Common myeloid progenitor, CD34-positive (primary cell): ENCODE data around the gene OR5K4.

Experiments used
- CTCF ChIA-PET: fragments of 350-600 bp; sonication (Branson Sonifier 250); formaldehyde crosslinking; loops from one replicate; lab custom pipeline; 2021; ENCODE audit warnings: antibody characterized with exemption; lab: Charles Lee
- POLR2A ChIA-PET: fragments of 350-600 bp; sonication (Branson Sonifier 250); formaldehyde crosslinking; loops from one replicate; lab custom pipeline; 2021; ENCODE audit warnings: antibody characterized with exemption; lab: Charles Lee
- DNase-seq, 3 donors: peaks; one replicate each; pipeline versions ENCODE4 v3.0.0 to v3.0.0-alpha.2; 2013
- H3K27ac ChIP-seq, 2 experiments: 1 replicate in 1 of 2; 2 replicates in 1 of 2; pipeline ENCODE4 v1.7.0; 2013; ENCODE audit warnings: inconsistent platforms in 2 of 2, low read length in 2 of 2, mild to moderate bottlenecking in 2 of 2, low read depth in 1 of 2, moderate library complexity in 1 of 2; ENCODE audit not compliant: severe bottlenecking in 2 of 2, insufficient read depth in 1 of 2, poor library complexity in 1 of 2
- H3K27me3 ChIP-seq, 5 experiments: replicated peaks in 2 of 5; 1 replicate in 3 of 5; 2 replicates in 2 of 5; pipeline versions ENCODE4 v1.6.1 to v1.7.0; 2013; ENCODE audit warnings: low read length in 4 of 5, mild to moderate bottlenecking in 2 of 5, moderate library complexity in 2 of 5, inconsistent platforms in 1 of 5; ENCODE audit not compliant: insufficient read depth in 5 of 5, control insufficient read depth in 4 of 5
- H3K36me3 ChIP-seq, 4 experiments: 1 replicate in 2 of 4; 2 replicates in 2 of 4; pipeline versions ENCODE4 v1.6.1 to v1.7.0; 2013; ENCODE audit warnings: low read length in 3 of 4, control low read depth in 1 of 4, mild to moderate bottlenecking in 1 of 4; ENCODE audit not compliant: control insufficient read depth in 4 of 4, insufficient read depth in 4 of 4
- H3K4me1 ChIP-seq, 4 experiments: 1 replicate in 3 of 4; 2 replicates in 1 of 4; pipeline versions ENCODE4 v1.6.1 to v1.7.1; 2013; ENCODE audit warnings: low read length in 3 of 4, mild to moderate bottlenecking in 3 of 4, control low read depth in 1 of 4, inconsistent platforms in 1 of 4, moderate library complexity in 1 of 4; ENCODE audit not compliant: control insufficient read depth in 4 of 4, insufficient read depth in 4 of 4; ENCODE audit errors: control extremely low read depth in 1 of 4
- H3K4me3 ChIP-seq, 7 experiments: 1 replicate in 4 of 7; 2 replicates in 3 of 7; pipeline versions ENCODE4 v1.5.1 to v1.7.0; 2013; ENCODE audit warnings: mild to moderate bottlenecking in 7 of 7, low read length in 6 of 7, moderate library complexity in 6 of 7, inconsistent platforms in 2 of 7, low read depth in 2 of 7, control low read depth in 1 of 7; ENCODE audit not compliant: insufficient read depth in 4 of 7, control insufficient read depth in 1 of 7; ENCODE audit errors: extremely low read depth in 1 of 7
- H3K9me3 ChIP-seq, 5 experiments: 1 replicate in 4 of 5; 2 replicates in 1 of 5; pipeline versions ENCODE4 v1.6.1 to v1.7.1; 2013; ENCODE audit warnings: low read length in 4 of 5, mild to moderate bottlenecking in 2 of 5, inconsistent platforms in 1 of 5, low read depth in 1 of 5, moderate library complexity in 1 of 5; ENCODE audit not compliant: control insufficient read depth in 4 of 5, insufficient read depth in 2 of 5; ENCODE audit errors: control extremely low read depth in 1 of 5
- WGBS: methylation state at CpG from one replicate; pipeline ENCODE4 v1.1.5; 2013; ENCODE audit not compliant: insufficient coverage; 5-methylcytosine and 5-hydroxymethylcytosine counted together

Gene OR5K4

DNA sequence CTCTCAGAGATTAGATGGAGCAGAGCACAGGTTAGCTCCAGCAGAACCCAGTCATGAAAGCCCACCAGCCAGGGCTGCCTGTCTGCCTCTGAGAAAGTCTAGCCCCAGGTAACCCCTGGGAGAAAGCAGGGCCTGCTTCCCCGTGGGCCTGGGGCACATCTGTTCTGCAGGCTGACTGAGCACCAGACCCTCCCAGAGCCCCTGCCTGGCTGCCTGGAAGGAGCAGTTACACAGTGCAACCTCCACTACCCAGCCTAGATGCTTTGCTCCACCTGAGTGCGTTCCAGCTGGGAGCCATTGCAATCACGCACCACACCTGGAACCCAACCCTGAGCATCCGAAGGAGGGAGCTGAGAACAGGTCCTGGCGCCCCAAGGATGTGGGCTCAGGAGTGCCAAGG, 24.7 kb upstream of the OR5K4 start:
- H3K9me3 ChIP-seq = no peaks in the 10 kb centered on the region
- no peaks in the 10 kb centered on the region for H3K4me1 ChIP-seq
- DNase-seq = no peak
- WGBS = 90% methylated on average over 5 of the region's 5 CpGs
- H3K36me3 ChIP-seq = no peaks in the 10 kb centered on the region
- no peak overlapping the region for H3K4me3 ChIP-seq
- POLR2A ChIA-PET = no interaction called here
- CTCF ChIA-PET = interaction anchor here (0.9 to 3.8 kb wide), 5 partner anchors 15 to 290 kb away, joined by 3 to 41 read pairs (median 4); no protein-coding TSS in a partner anchor
- no peaks in the 10 kb centered on the region for H3K27me3 ChIP-seq
- no peak overlapping the region for H3K27ac ChIP-seq

- CTCF ChIA-PET = interaction anchor here (0.6 to 3.8 kb wide), 10 partner anchors 9 to 290 kb away, joined by 3 to 41 read pairs (median 4); no protein-coding TSS in a partner anchor
- Histone ChIP-seq H3K4me1 (no peaks in the 10 kb centered on the region), H3K27ac (no peak overlapping the region), H3K27me3 (no peaks in the 10 kb centered on the region), H3K36me3 (no peaks in the 10 kb centered on the region), H3K9me3 (no peaks in the 10 kb centered on the region), H3K4me3 (no peak overlapping the region)
- DNase-seq = peak; percentile 42 to 71 (median 63)
- POLR2A ChIA-PET = no interaction called here
- 14% methylated on average over 4 of the region's 6 CpGs for WGBS
Observed at GRCh38 chr3:98329392-98330124, 24.1 kb upstream of the OR5K4 start.

DNA sequence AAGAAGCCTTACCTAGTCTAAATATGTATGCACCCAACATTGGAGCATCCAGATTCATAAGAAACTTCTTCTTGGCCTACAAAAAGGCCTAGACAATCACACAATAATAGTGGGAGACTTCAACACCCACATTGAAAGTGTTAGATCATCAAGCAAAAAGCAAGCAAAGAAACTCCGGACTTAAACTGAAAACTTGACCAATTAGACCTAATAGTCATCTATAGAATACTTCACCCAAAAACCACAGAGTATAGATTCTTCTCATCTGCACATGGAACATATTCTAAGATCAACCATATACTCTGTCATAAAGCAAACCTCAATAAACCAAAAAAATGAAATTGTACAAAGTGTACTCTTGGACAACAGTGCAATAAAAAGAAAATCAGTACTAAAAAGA, 22.3 kb upstream of the OR5K4 start:
- 100% methylated on average over 1 of the region's 1 CpG for WGBS
- DNase-seq = no peak
- H3K27ac ChIP-seq = no peak overlapping the region
- no peaks in the 10 kb centered on the region for H3K27me3 ChIP-seq
- ChIA-PET CTCF (interaction anchor here (2.6 to 3.8 kb wide), 2 partner anchors 12 to 292 kb away, joined by 8 to 41 read pairs; no protein-coding TSS in a partner anchor), POLR2A (no interaction called here)
- no peak overlapping the region for H3K4me3 ChIP-seq
- H3K36me3 ChIP-seq = no peaks in the 10 kb centered on the region
- no peaks in the 10 kb centered on the region for H3K9me3 ChIP-seq
- H3K4me1 ChIP-seq = no peaks in the 10 kb centered on the region

DNA sequence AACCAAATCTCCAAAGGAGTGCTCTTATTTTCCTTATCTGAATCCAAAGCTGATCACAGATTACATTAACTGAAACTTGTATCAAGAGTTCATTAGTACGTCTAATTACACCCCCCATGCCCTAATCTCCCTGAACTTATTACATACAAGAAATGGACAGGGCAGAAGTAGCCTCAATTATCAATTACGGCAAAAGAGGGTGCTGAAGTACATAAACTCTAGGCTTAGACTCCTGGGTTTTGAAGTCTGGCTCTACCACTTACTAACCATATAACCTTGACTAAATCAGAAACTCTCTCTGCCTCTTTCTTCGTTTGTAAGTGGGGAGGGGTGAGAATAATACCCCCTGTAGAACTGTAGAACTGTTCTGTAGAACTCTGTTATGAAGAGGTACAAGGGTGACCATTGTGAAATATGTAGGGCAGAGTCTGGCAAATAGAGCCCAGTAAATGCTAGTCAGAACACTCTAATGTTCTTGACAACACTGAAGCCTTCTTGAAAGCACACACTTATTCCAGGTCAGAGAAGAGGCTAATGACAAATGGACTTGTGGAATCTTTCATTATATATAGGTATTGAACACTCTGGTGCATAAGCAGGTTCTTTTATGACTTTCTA, 19.6 kb upstream of the OR5K4 start:
- Histone ChIP-seq H3K4me1 (no peaks in the 10 kb centered on the region), H3K27me3 (peaks cover 0 to 4% (median 0%) of the 10 kb centered on the region in 5 experiments), H3K9me3 (no peaks in the 10 kb centered on the region), H3K36me3 (no peaks in the 10 kb centered on the region), H3K27ac (no peak overlapping the region), H3K4me3 (no peak overlapping the region)
- WGBS = no CpG with 5 or more reads among the region's 3 CpGs
- ChIA-PET CTCF (no interaction called here), POLR2A (no interaction called here)
- no peak for DNase-seq

DNA sequence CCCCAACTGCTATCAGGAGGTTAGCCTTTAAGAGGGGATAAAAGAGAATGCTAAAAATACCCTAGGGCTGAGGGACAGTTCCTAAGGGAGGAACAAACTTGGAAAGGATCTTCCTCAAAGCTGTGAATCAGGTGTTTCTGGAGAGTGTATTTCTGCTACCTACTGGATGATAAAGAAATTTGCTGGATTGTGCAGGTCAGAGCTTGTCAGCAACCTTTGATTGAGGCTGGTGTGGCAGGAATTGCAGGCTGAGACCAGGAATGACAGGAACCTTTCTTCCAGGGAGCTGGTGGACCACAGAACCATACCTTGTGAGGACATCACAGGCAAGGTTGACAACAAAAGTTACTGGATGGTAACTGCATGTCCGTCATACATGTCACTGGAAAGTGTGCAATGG, 14.6 kb upstream of the OR5K4 start:
- ChIA-PET CTCF (no interaction called here), POLR2A (interaction anchor here (0.6 kb wide), 1 partner anchor 374 kb away, joined by 3 read pairs; no protein-coding TSS in a partner anchor)
- Histone ChIP-seq H3K27ac (no peak overlapping the region), H3K4me1 (no peaks in the 10 kb centered on the region), H3K9me3 (no peaks in the 10 kb centered on the region), H3K36me3 (no peaks in the 10 kb centered on the region), H3K27me3 (peaks cover 0 to 5% (median 0%) of the 10 kb centered on the region in 5 experiments), H3K4me3 (no peak overlapping the region)
- DNase-seq = no peak
- 83% methylated on average over 1 of the region's 1 CpG for WGBS

DNA sequence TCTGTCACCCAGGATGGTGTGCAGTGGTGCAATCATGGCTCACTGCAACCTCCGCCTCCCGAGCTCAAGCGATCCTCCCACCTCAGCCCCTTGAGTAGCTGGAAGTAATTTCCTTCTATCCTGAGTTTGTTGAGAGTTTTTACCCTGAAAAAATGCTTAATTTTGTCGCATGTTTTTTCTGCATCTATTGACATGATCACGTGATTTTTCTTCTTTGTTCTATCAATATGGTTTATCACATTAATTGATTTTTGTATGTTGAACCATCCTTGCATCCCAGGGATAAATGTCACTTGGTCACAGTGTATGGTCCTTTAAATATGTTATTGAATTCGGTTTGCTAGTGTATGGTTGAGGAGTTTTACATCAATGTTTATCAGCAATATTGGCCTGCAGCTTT, 11.9 kb upstream of the OR5K4 start:
- Histone ChIP-seq H3K9me3 (no peaks in the 10 kb centered on the region), H3K27me3 (peaks cover 0 to 5% (median 0%) of the 10 kb centered on the region in 5 experiments), H3K36me3 (no peaks in the 10 kb centered on the region), H3K27ac (no peak overlapping the region), H3K4me3 (no peak overlapping the region), H3K4me1 (peaks cover 0 to 5% (median under 1%) of the 10 kb centered on the region in 4 experiments)
- ChIA-PET POLR2A (no interaction called here), CTCF (no interaction called here)
- no peak for DNase-seq
- WGBS = 100% methylated on average over 1 of the region's 6 CpGs
